DND-41 (cell line): Measurements from ENCODE around the gene NPPB.

Source experiments
- ATAC-seq: fragments of 200-7000 bp; cut with Tn5 transposase; 3 replicates; pipeline ENCODE4 v1.9.1; 2021; ENCODE audit warnings: low read depth; ENCODE audit not compliant: insufficient read depth
- DNase-seq: peaks from one replicate; pipeline ENCODE4 v3.0.0-alpha.2; 2020
- H2AFZ ChIP-seq: 2 replicates; pipeline ENCODE4 v1.6.0; 2012; ENCODE audit warnings: low read depth, low read length
- H3K27ac ChIP-seq: 2 replicates; pipeline ENCODE4 v1.5.1; 2012; ENCODE audit warnings: low read length, inconsistent platforms
- H3K27me3 ChIP-seq: fragments of 200-600 bp; sonication (generic); 2 replicates; pipeline ENCODE4 v1.6.0; 2012; ENCODE audit warnings: low read length, mild to moderate bottlenecking, inconsistent platforms; ENCODE audit not compliant: insufficient read depth, poor library complexity
- H3K36me3 ChIP-seq: 2 replicates; pipeline ENCODE4 v1.5.1; 2012; ENCODE audit warnings: low read length, inconsistent platforms; ENCODE audit not compliant: insufficient read depth
- H3K4me1 ChIP-seq: 2 replicates; pipeline ENCODE4 v1.5.1; 2012; ENCODE audit warnings: mild to moderate bottlenecking, low read length; ENCODE audit not compliant: insufficient read depth
- H3K4me2 ChIP-seq: 2 replicates; pipeline ENCODE4 v1.6.0; 2012; ENCODE audit warnings: mild to moderate bottlenecking, moderate library complexity, low read length, inconsistent platforms; ENCODE audit not compliant: insufficient read depth
- H3K4me3 ChIP-seq, 2 experiments: fragments of 200-600 bp in 1 of 2; shearing (Covaris generic) in 1 of 2; 2 replicates each; pipeline ENCODE4 v1.5.1; 2012 to 2016; ENCODE audit warnings: inconsistent platforms in 2 of 2, low read length in 2 of 2, mild to moderate bottlenecking in 2 of 2, low read depth in 1 of 2, moderate library complexity in 1 of 2
- H3K79me2 ChIP-seq: 2 replicates; pipeline ENCODE4 v1.6.0; 2012; ENCODE audit warnings: low read length, inconsistent platforms; ENCODE audit not compliant: insufficient read depth
- H3K9ac ChIP-seq: 2 replicates; pipeline ENCODE4 v1.6.0; 2012; ENCODE audit warnings: low read depth, mild to moderate bottlenecking, inconsistent platforms, low read length, moderate library complexity
- H3K9me3 ChIP-seq: 2 replicates; pipeline ENCODE4 v1.5.1; 2012; ENCODE audit warnings: low read length, moderate library complexity, mild to moderate bottlenecking, inconsistent platforms; ENCODE audit not compliant: insufficient read depth, severe bottlenecking
- H4K20me1 ChIP-seq: 2 replicates; pipeline ENCODE4 v1.6.0; 2012; ENCODE audit warnings: low read length; ENCODE audit not compliant: insufficient read depth
- EZH2 ChIP-seq: IDR thresholded peaks from 3 replicates; pipeline ENCODE4 v1.6.1; 2012; ENCODE audit warnings: borderline replicate concordance, low read depth, mild to moderate bottlenecking, moderate library complexity, low read length, inconsistent platforms; ENCODE audit not compliant: severe bottlenecking
- TF ChIP-seq, protein P1 (sequence below): IDR thresholded peaks from 2 replicates; pipeline ENCODE4 v1.5.1; 2012; ENCODE audit warnings: borderline replicate concordance, low read length, moderate library complexity, mild to moderate bottlenecking; ENCODE audit not compliant: poor library complexity, severe bottlenecking; ENCODE audit errors: extremely low read depth

Gene NPPB

DNA sequence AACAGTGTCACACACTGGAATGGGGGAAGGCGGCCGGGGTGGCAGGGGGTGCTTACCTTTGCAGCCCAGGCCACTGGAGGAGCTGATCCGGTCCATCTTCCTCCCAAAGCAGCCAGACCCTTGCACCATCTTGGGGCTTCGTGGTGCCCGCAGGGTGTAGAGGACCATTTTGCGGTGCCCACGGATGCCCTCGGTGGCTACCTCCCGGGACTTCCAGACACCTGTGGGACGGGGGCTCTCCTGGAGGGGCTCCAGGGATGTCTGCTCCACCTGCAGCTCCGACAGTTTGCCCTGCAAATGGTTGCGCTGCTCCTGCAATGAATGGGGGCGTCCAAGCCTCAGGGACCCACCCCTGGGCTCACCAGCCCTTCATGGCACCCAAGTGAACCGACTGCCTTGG, 587 bp downstream of the NPPB start:
- Histone ChIP-seq H3K27ac (no peak overlapping the region), H3K27me3 (no peaks in the 10 kb centered on the region), H4K20me1 (peaks cover 23% of the 10 kb centered on the region), H3K4me2 (no peak overlapping the region), H3K4me3 (no peak overlapping the region), H3K79me2 (no peaks in the 10 kb centered on the region), H3K36me3 (no peaks in the 10 kb centered on the region), H2AFZ (no peak overlapping the region), H3K4me1 (peaks cover 20% of the 10 kb centered on the region), H3K9ac (no peak overlapping the region), H3K9me3 (no peaks in the 10 kb centered on the region)
- DNase-seq = no peak
- no peak for ATAC-seq
- TF ChIP-seq, protein P1, sequence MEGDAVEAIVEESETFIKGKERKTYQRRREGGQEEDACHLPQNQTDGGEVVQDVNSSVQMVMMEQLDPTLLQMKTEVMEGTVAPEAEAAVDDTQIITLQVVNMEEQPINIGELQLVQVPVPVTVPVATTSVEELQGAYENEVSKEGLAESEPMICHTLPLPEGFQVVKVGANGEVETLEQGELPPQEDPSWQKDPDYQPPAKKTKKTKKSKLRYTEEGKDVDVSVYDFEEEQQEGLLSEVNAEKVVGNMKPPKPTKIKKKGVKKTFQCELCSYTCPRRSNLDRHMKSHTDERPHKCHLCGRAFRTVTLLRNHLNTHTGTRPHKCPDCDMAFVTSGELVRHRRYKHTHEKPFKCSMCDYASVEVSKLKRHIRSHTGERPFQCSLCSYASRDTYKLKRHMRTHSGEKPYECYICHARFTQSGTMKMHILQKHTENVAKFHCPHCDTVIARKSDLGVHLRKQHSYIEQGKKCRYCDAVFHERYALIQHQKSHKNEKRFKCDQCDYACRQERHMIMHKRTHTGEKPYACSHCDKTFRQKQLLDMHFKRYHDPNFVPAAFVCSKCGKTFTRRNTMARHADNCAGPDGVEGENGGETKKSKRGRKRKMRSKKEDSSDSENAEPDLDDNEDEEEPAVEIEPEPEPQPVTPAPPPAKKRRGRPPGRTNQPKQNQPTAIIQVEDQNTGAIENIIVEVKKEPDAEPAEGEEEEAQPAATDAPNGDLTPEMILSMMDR = no peak
- TF ChIP-seq EZH2 = no peak

DNA sequence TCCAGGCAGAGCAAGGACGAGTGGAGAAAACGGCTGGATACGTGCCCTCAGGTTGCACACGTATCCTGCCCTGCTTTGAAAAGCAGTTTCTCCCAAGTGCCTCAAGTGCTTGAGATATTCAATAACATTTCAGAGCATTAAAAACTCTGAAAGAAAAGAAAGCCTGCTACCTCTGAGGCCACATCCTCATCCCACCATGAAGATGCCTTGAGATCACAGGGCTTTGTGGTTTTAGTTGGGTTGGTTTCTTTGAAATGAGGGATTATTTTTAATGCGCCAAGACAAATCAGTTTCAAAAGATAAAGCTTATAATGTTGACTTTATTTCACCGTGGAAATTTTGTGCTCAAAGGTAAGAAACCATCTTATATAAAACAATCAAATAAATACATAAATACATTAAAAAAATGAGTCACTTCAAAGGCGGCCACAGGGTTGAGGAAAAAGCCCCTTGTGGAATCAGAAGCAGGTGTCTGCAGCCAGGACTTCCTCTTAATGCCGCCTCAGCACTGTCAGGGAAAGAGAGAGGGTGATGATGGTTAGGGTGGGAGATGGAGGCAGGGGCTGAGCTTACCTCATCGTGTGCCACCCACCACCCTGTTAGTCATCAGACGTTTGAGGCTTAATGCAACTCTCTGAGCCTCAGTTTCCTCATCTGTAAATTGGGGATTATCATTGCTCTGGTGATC, 1.4 kb downstream of the NPPB start:
- H3K27ac ChIP-seq = no peak overlapping the region
- H3K9me3 ChIP-seq = no peaks in the 10 kb centered on the region
- no peaks in the 10 kb centered on the region for H3K27me3 ChIP-seq
- H4K20me1 ChIP-seq = peaks cover 23% of the 10 kb centered on the region
- H3K9ac ChIP-seq = no peak overlapping the region
- ATAC-seq (peak; percentile 76), DNase-seq (peak; percentile 41)
- H3K79me2 ChIP-seq = no peaks in the 10 kb centered on the region
- TF ChIP-seq, protein P1 = no peak
- TF ChIP-seq EZH2 = no peak
- H3K4me3 ChIP-seq = no peak overlapping the region
- no peak overlapping the region for H2AFZ ChIP-seq
- peaks cover 20% of the 10 kb centered on the region for H3K4me1 ChIP-seq
- H3K4me2 ChIP-seq = no peak overlapping the region
- no peaks in the 10 kb centered on the region for H3K36me3 ChIP-seq

DNA sequence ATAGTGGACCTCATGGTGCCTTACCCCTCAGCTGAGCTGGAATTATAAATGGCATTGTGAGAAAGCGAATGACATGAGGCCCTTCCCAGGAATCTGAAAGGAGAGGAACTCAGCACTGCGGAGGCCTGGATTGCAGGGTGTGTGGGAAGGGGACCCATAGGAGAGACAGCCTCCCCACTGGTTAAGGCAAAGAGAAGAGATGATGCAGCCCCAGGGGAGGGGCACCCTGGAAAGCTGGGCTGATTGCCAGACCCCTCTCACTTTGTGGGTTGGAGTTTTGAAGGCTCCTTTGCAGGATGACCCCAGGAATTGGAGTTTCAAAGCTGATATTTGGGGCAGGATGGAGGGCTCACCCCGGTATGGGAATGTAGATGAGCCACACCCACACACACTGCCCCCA, 2.0 kb downstream of the NPPB start:
- Histone ChIP-seq H3K9me3 (no peaks in the 10 kb centered on the region), H3K36me3 (no peaks in the 10 kb centered on the region), H4K20me1 (peaks cover 23% of the 10 kb centered on the region), H3K4me2 (no peak overlapping the region), H3K79me2 (no peaks in the 10 kb centered on the region), H3K27me3 (no peaks in the 10 kb centered on the region), H2AFZ (no peak overlapping the region), H3K4me3 (no peak overlapping the region), H3K4me1 (peaks cover 20% of the 10 kb centered on the region), H3K9ac (no peak overlapping the region), H3K27ac (no peak overlapping the region)
- ATAC-seq = no peak
- no peak for TF ChIP-seq EZH2
- TF ChIP-seq, protein P1 = no peak
- no peak for DNase-seq

DNA sequence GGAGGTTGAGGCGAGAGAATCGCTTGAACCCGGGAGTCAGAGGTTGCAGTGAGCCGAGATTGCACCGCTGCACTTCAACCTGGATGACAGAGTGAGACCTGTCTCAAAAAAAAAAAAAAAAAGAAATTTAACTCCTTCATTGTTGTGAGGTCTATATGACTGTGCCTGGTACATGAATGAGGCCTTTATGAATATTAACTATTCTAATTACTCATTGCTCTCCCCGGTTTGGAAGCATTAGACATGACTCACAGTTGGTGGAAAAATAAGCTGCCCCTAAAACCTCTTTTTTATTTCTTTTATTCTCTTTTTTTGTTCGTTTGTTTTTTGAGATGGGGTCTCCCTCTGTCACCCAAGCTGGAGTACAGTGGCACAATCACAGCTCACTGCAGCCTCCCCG, 3.3 kb downstream of the NPPB start:
- no peak for DNase-seq
- no peaks in the 10 kb centered on the region for H3K27me3 ChIP-seq
- peaks cover 23% of the 10 kb centered on the region for H4K20me1 ChIP-seq
- ATAC-seq = no peak
- no peak overlapping the region for H3K4me3 ChIP-seq
- no peak overlapping the region for H3K9ac ChIP-seq
- H3K4me1 ChIP-seq = peaks cover 20% of the 10 kb centered on the region
- TF ChIP-seq, protein P1 = no peak
- no peak for TF ChIP-seq EZH2
- no peaks in the 10 kb centered on the region for H3K9me3 ChIP-seq
- H3K36me3 ChIP-seq = no peaks in the 10 kb centered on the region
- no peak overlapping the region for H3K27ac ChIP-seq
- H3K79me2 ChIP-seq = no peaks in the 10 kb centered on the region
- no peak overlapping the region for H3K4me2 ChIP-seq
- H2AFZ ChIP-seq = no peak overlapping the region
